Retinal pigment epithelial cell (primary cell): ENCODE data around the gene CISTR.

ENCODE experiments used
- DNase-seq: peaks from one replicate; pipeline ENCODE4 v3.0.0-alpha.2; 2010; ENCODE audit warnings: low read depth
- H3K4me3 ChIP-seq: 2 replicates; pipeline ENCODE4 v1.5.1; 2011; ENCODE audit warnings: mild to moderate bottlenecking, low read length, control low read depth, moderate library complexity
- TF ChIP-seq, protein P1 (sequence below): conservative IDR thresholded peaks from 2 replicates; pipeline ENCODE4 v1.5.1; 2011; ENCODE audit warnings: low read depth, low read length, control low read depth, inconsistent platforms

The CISTR gene

GRCh38 chr12:53777412-53777811 is 25.6 kb upstream of the CISTR start:
- TF ChIP-seq, protein P1, sequence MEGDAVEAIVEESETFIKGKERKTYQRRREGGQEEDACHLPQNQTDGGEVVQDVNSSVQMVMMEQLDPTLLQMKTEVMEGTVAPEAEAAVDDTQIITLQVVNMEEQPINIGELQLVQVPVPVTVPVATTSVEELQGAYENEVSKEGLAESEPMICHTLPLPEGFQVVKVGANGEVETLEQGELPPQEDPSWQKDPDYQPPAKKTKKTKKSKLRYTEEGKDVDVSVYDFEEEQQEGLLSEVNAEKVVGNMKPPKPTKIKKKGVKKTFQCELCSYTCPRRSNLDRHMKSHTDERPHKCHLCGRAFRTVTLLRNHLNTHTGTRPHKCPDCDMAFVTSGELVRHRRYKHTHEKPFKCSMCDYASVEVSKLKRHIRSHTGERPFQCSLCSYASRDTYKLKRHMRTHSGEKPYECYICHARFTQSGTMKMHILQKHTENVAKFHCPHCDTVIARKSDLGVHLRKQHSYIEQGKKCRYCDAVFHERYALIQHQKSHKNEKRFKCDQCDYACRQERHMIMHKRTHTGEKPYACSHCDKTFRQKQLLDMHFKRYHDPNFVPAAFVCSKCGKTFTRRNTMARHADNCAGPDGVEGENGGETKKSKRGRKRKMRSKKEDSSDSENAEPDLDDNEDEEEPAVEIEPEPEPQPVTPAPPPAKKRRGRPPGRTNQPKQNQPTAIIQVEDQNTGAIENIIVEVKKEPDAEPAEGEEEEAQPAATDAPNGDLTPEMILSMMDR = no peak
- DNase-seq = no peak
- no peak overlapping the region for H3K4me3 ChIP-seq

DNA sequence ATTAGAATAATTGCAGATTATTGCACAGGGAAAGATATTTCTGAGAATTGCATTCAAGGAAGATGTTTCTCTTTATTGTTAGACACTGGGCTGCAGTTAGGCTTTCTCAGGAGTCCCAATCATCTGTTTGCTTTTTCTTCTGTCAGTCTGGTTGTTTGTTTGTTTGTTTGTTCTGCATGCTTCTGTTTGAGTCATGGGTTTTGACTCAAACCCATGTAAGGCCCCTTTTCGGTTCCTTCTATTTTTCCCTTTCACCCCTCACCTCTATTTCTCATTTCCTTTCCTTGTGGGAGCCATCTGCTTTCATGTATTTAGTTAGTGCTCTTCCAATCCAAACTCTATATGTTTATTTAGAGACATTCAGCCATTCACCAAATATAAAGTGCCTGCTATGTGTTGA is 25.1 kb upstream of the CISTR start:
- DNase-seq = no peak
- TF ChIP-seq, protein P1 = no peak
- no peak overlapping the region for H3K4me3 ChIP-seq

GRCh38 chr12:53775478-53776145 is 23.8 kb upstream of the CISTR start:
- DNase-seq = no peak
- TF ChIP-seq, protein P1 = no peak
- no peak overlapping the region for H3K4me3 ChIP-seq

DNA sequence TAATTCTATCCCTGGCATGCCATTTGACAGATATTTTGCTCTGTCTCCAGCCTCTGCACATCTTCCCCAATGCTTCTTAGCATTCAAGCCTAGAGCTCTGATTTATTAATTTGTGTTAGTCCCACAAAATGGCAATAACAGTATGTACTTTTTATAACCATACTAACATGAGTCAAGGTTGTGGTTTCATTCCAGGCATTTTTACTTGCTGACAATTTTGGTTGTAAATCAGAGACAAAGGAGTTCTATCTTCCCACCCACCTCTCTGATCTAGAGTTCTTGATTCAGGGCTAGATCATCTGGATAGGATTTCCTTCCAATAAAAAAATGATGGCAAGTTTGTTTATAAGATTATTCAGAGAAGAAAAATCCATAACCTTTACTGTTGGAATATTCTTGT is 18.5 kb upstream of the CISTR start:
- no peak for DNase-seq
- TF ChIP-seq, protein P1 = no peak
- H3K4me3 ChIP-seq = no peak overlapping the region

GRCh38 chr12:53768976-53769375 is 17.2 kb upstream of the CISTR start:
- no peak overlapping the region for H3K4me3 ChIP-seq
- no peak for DNase-seq
- TF ChIP-seq, protein P1 = no peak

DNA sequence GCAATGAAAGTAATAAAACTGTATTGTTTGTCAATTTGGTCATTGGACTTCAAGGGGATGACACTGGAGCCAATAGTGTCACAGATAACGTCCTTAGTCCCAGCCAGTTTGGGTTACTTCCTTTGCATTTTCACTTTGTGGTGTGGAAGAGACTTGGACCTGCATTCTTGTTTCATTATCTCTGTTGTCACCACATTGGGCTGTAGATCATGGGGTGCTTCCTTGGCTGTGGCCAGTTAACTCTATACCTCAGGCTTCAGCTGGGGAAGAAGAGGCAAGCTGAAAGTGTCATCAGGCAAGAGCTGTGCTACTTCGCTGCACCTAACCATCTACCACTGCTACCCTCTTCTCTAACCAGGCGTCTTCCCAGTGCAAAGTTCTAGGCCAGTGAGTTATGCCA is 15.1 kb upstream of the CISTR start:
- H3K4me3 ChIP-seq = no peak overlapping the region
- no peak for DNase-seq
- TF ChIP-seq, protein P1 = no peak

DNA sequence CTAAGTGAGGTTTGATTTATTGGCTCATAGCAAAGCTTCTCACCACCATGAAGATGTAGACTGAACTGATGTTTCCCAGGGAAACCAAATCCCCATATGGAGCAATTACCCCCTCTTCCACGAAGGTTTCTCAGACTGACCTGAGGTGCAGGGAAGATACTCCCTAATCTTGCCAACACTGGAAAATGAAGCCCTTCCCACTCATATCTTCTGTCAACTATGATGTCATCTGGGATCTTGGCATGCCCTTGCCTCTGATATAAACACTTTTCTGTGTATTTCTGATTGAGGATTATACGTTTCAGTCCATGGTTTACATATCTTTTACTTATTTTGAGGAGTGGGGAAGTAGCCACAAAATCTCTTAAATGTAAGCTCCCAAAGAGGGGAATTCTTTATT is 14.1 kb upstream of the CISTR start:
- DNase-seq = no peak
- TF ChIP-seq, protein P1 = no peak
- no peak overlapping the region for H3K4me3 ChIP-seq
